GM12872 (cell line): Measurements from ENCODE around the gene TNRC6B.

Experiments
- TF ChIP-seq, protein P1 (sequence below): IDR thresholded peaks from 3 replicates; pipeline ENCODE4 v1.5.1; 2011; ENCODE audit warnings: low read depth, mild to moderate bottlenecking, low read length, moderate library complexity; ENCODE audit not compliant: insufficient read depth

TNRC6B gene

DNA sequence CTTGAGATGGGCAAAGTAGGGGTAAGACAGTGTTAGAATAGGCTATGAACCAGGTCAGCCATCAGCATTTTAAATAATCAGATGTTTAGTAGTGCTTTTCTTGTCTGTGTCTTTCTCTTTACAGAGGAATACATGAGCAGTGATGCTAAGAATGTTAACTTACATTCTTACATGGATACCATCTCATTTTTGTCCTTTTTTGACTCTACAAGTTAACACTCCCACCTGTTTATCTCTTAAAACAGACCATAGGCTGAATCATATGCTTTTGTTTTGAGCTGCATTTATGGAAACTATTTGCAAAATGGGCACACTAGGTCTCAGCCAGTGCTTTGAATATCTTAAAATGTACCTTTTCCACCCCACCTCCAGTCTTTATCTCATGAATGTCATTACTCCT lies 143.0 kb downstream of the TNRC6B start:
- TF ChIP-seq, protein P1, sequence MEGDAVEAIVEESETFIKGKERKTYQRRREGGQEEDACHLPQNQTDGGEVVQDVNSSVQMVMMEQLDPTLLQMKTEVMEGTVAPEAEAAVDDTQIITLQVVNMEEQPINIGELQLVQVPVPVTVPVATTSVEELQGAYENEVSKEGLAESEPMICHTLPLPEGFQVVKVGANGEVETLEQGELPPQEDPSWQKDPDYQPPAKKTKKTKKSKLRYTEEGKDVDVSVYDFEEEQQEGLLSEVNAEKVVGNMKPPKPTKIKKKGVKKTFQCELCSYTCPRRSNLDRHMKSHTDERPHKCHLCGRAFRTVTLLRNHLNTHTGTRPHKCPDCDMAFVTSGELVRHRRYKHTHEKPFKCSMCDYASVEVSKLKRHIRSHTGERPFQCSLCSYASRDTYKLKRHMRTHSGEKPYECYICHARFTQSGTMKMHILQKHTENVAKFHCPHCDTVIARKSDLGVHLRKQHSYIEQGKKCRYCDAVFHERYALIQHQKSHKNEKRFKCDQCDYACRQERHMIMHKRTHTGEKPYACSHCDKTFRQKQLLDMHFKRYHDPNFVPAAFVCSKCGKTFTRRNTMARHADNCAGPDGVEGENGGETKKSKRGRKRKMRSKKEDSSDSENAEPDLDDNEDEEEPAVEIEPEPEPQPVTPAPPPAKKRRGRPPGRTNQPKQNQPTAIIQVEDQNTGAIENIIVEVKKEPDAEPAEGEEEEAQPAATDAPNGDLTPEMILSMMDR = no peak

DNA sequence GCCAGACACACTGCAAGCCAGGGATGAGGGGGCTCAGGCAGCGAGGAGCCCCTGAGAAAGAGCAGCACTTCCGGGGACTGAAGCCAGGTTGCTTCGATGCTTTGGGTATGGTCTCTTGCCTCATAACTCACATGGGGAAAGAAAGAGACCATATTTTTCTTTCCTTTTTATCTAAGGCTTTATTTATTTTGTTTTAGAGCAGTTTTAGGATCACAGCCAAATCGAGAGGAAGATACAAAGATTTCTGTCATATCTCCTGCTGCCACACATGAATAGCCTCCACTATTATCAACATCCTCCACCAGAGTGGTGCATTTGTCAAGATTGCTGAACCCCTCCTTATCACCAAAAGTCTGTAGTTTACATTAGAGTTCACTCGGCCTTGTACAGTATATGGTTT lies 144.3 kb downstream of the TNRC6B start:
- TF ChIP-seq, protein P1 = no peak

DNA sequence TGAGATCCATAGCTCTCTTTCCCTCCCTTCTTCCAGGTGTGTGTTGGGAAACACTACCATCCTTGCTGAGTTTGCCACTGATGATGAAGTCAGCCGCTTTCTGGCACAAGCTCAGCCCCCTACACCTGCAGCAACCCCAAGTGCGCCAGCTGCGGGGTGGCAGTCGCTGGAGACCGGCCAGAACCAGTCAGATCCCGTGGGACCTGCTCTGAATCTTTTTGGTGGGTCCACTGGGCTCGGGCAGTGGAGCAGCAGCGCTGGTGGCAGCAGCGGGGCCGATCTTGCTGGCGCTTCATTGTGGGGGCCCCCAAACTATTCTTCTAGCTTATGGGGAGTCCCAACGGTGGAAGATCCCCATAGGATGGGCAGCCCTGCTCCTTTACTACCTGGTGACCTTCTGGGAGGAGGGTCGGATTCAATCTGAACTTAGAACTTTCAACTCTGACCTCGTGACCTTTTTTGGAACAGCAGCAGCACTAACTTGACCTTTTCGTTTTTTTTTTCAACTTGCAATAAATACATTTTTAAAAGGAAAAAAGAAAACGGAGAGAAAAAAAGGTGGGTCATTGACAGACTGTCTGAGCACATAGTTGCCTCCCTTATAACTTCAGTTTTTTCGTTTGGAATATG lies 145.2 kb downstream of the TNRC6B start:
- TF ChIP-seq, protein P1 = no peak

DNA sequence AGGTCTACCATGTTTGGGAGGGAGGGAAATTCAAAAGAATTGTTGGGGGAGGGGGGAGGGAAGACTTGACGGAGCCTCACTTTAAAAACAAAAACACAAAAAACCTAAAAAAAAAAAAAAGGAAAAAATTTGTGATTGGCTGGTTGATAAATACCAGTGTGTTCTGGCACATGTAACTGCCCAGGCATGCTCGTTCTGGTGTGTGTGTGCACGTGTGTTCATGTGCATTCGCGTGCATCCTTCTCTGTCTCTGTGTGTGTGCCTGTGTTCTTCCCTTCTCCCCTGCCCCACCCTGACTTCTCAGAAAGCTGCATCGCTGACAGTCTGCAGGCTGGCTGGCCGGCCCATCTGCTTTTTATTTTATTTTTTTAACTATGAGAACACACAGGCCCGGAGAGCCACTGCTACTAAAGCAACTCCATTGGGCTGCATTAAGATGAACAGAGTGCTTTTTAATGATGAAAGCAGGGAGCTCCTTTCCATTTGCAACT lies 146.0 kb downstream of the TNRC6B start:
- TF ChIP-seq, protein P1 = no peak

DNA sequence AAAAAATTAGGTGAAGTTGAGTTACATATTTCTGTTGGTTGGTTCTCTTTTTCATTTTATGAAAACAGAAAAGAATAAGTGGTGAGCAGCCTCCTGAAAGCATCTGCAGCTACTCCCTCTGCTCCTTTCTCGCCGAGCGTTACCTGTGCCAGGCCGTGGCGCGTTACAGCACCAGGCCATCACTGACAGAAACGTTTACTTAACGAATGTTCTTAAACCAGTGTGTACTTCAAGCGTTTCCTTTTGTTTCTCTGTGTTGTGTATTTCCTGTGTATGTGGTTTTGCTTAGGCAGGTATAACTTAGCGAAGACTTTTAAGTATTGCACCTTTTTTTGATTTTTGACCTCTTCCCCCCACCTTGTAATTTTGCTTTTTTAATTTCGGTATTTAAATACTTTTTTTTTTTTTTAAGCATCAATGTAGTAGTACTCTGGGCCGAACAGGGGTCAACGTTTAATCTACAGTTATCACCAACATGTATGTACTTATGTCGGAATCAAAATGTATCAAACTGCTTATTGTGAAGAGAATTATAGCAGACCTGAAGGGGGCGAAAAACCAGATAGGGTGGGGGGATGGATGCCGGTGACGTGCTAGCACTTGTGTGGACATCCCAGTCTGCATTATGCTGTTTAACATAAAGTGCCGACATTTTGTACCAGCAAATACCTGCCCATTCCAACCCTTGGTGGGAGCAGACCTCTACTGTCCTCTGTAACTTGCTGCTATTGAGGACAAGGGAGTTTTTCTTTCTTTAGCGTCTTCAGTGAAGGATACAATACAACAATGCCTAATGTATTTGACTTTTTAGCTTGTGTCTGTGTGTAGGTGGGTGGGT lies 147.0 kb downstream of the TNRC6B start:
- TF ChIP-seq, protein P1 = no peak

DNA sequence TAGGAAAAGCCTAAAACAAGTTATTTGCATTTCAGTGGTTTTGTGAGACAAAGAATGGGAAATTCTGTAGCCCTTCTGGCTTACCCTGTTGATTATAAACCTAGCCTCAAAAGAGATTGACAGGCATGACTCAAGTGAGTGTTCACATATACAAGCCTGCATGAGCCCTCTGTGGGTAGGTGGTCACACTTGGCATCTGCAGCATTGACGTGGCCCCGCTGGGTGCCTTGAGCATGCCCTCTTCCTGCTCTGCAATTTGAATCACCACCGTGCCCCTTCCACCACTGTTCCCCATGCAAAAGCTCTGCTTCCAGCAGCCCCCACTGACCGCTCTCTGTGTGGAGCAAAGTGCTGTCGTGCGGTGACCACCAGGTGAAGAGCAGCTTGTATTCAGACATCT lies 147.6 kb downstream of the TNRC6B start:
- TF ChIP-seq, protein P1 = no peak

DNA sequence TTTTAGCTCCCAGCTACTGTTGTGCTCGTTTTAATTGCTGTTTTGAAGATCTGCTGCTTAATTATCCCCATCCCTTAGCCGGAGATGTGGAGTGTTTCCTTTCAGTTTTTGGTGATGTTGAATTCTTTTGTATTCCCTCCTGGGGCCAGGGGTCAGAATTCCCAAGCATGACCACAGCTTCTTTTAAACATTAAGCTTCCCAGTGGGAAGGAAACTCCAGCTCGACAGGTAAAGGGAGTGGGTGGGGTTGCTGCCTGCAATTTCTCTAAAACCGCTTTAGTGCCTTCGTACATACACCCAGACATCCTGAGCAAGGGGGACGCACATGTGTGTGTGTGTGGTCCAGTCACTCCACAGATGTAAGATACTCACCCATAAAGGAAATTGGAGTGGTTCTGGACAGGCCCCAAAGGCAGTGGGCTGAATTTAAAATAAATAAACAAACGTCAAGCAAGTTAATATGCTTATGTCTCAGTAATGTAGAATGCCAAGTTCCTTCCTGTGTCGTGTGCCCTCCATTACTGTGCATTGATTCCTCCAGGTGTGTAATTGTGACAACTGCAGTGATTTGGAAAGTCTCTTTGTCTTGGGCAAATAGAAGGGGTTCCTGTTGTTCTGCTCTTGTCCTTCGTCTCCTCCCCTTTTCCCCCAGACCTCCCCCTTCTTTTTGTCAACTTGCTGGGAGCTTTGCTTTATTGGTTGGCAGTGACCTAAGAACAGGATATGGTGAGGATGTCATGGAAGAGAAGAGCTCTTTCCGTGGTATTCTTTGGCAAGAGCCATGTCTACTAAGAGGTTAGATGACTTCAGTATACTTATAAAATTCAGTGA lies 149.4 kb downstream of the TNRC6B start:
- TF ChIP-seq, protein P1 = no peak
